K562 (cell line): ENCODE results near the gene PRDM11. TPM values are rescaled to one million over a fixed set of nuclear protein-coding genes. Genes with fewer than 3 reads are reported as not detected.

Experiments used
- CBX1 ChIP-seq: sonication (generic); IDR thresholded peaks from 2 replicates; pipeline ENCODE4 v1.6.1; 2016; ENCODE audit warnings: antibody characterized with exemption, low read depth, mild to moderate bottlenecking
- CUX1 ChIP-seq: fragments of 200-800 bp; sonication (Bioruptor generic); IDR thresholded peaks from 2 replicates; pipeline ENCODE4 v1.6.1; 2016; ENCODE audit warnings: missing genetic modification characterization, missing compliant biosample characterization
- DPF2 ChIP-seq: fragments of 450-650 bp; IDR thresholded peaks from 2 replicates; pipeline ENCODE4 v1.6.1; 2016
- ETV1 ChIP-seq: fragments of 450-650 bp; conservative IDR thresholded peaks from 2 replicates; pipeline ENCODE4 v1.6.1; 2016; ENCODE audit warnings: missing genetic modification characterization, control low read depth, low read depth, missing compliant biosample characterization
- FOXJ3 ChIP-seq: sonication (generic); formaldehyde crosslinking; IDR thresholded peaks from 2 replicates; pipeline ENCODE4 v1.4.0; 2020; ENCODE audit warnings: mild to moderate bottlenecking, missing genetic modification reagents
- HIVEP1 ChIP-seq: fragments of 250-450 bp; sonication (Bioruptor Pico); IDR thresholded peaks from 2 replicates; pipeline ENCODE4 v1.4.0; 2020; ENCODE audit warnings: mild to moderate bottlenecking
- HOXB6 ChIP-seq: fragments of 250-450 bp; sonication (Bioruptor Pico); IDR thresholded peaks from 2 replicates; pipeline ENCODE4 v1.5.1; 2022; ENCODE audit warnings: mild to moderate bottlenecking, borderline replicate concordance
- KHSRP ChIP-seq: fragments of 450-650 bp; IDR thresholded peaks from 2 replicates; pipeline ENCODE4 v1.6.1; 2017
- NRF1 ChIP-seq, 2 experiments: fragments of 450-650 bp; IDR thresholded peaks in 1 of 2; conservative IDR thresholded peaks in 1 of 2; 2 replicates each; pipeline ENCODE4 v1.6.1; 2014; ENCODE audit warnings: mild to moderate bottlenecking in 2 of 2
- RFX5 ChIP-seq: IDR thresholded peaks from 2 replicates; pipeline ENCODE4 v1.6.1; 2011; ENCODE audit warnings: low read depth, mild to moderate bottlenecking, improper control_type of control experiment, low read length
- SLC30A9 ChIP-seq: fragments of 250-450 bp; sonication (Bioruptor Pico); IDR thresholded peaks from 2 replicates; pipeline ENCODE4 v1.8.0; 2022; ENCODE audit warnings: mild to moderate bottlenecking, moderate library complexity
- TBL1XR1 ChIP-seq, 2 experiments: IDR thresholded peaks; 2 replicates each; pipeline ENCODE4 v1.6.1; 2012; ENCODE audit warnings: improper control_type of control experiment in 2 of 2, low read length in 2 of 2, mild to moderate bottlenecking in 1 of 2
- U2AF2 ChIP-seq: fragments of 200-400 bp; formaldehyde crosslinking; optimal IDR thresholded peaks from 2 replicates; pipeline ENCODE3; 2017; ENCODE audit warnings: low read depth, mild to moderate bottlenecking, low read length
- ZBTB26 ChIP-seq: fragments of 450-650 bp; formaldehyde crosslinking; IDR thresholded peaks from 2 replicates; pipeline ENCODE4 v1.4.0; 2022; ENCODE audit warnings: missing genetic modification characterization
- ZFX ChIP-seq: sonication (generic); formaldehyde crosslinking; IDR thresholded peaks from 2 replicates; pipeline ENCODE4 v1.8.0; 2022; ENCODE audit warnings: mild to moderate bottlenecking, missing genetic modification reagents, moderate library complexity
- ZNF384 ChIP-seq: IDR thresholded peaks from 2 replicates; pipeline ENCODE4 v1.6.1; 2012; ENCODE audit warnings: low read depth, low read length, improper control_type of control experiment
- ZNF764 ChIP-seq: fragments of 250-450 bp; sonication (Bioruptor Pico); IDR thresholded peaks from 2 replicates; pipeline ENCODE4 v1.4.0; 2020; ENCODE audit warnings: low read depth, mild to moderate bottlenecking, moderate library complexity
- polyA plus RNA-seq, 8 experiments: library from polyadenylated mRNA; depleted of rRNA in 4 of 8; stranded (reverse) in 5 of 8; unstranded in 3 of 8; fragments of >200 nt; fragmentation: Nextera tagmentation in 2 of 8; fragmentation: Illumina TruSeq in 1 of 8; extraction: Ambion mirVana in 2 of 8; extraction: Trizol in 1 of 8; gene quantifications; 2 replicates each; pipeline versions ENCODE4 v1.2.1 to v1.2.3, GENCODE V29; 2011 to 2014; ENCODE audit warnings: inconsistent platforms in 1 of 8, missing spikeins in 1 of 8
- total RNA-seq, 7 experiments: library from RNA; depleted of rRNA in 6 of 7; stranded (reverse); fragments of >200 nt in 6 of 7; fragmentation: Illumina TruSeq in 2 of 7; extraction: Trizol in 2 of 7; gene quantifications; 2 replicates each; pipeline versions ENCODE4 v1.2.1 to v1.2.3, GENCODE V29; 2011 to 2021; ENCODE audit warnings: low replicate concordance in 1 of 7
- TF ChIP-seq, protein P1 (sequence below), 2 experiments: IDR thresholded peaks in 1 of 2; conservative IDR thresholded peaks in 1 of 2; 2 replicates each; pipeline ENCODE4 v1.6.1; 2016; ENCODE audit warnings: low read depth in 2 of 2, mild to moderate bottlenecking in 1 of 2, missing compliant biosample characterization in 1 of 2, missing genetic modification characterization in 1 of 2, moderate library complexity in 1 of 2
- TF ChIP-seq, protein P2 (sequence below), 2 experiments: fragments of 450-650 bp in 1 of 2; sonication (generic) in 1 of 2; formaldehyde crosslinking in 1 of 2; IDR thresholded peaks in 1 of 2; conservative IDR thresholded peaks in 1 of 2; 2 replicates each; pipeline versions ENCODE4 v1.6.1 to v1.8.1; 2016 to 2023; ENCODE audit warnings: mild to moderate bottlenecking in 2 of 2, moderate library complexity in 2 of 2, inconsistent platforms in 1 of 2, missing genetic modification reagents in 1 of 2

The PRDM11 gene
- total and polyA plus RNA-seq, 9 of the 15 experiments (the other 6 are each of a cell fraction or from before 2014, with no cell fraction given): 0.01 to 1.1 (median 0.29) TPM

GRCh38 chr11:45185228-45185729 lies 38.8 kb downstream of the PRDM11 start (continued):
- TF ChIP-seq CBX1: no peak
- TF ChIP-seq, protein P1, sequence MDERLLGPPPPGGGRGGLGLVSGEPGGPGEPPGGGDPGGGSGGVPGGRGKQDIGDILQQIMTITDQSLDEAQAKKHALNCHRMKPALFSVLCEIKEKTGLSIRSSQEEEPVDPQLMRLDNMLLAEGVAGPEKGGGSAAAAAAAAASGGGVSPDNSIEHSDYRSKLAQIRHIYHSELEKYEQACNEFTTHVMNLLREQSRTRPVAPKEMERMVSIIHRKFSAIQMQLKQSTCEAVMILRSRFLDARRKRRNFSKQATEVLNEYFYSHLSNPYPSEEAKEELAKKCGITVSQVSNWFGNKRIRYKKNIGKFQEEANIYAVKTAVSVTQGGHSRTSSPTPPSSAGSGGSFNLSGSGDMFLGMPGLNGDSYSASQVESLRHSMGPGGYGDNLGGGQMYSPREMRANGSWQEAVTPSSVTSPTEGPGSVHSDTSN (CRISPR knock-in tag; IDR thresholded peaks at IDR 0.05; ENCODE audit: low read depth): no peak
- TF ChIP-seq, protein P1 (tag; conservative IDR thresholded peaks at IDR 0.05; ENCODE audit: low read depth): no peak
- TF ChIP-seq HIVEP1: no peak
- no peak for TF ChIP-seq FOXJ3 (CRISPR knock-in tag)
- no peak for TF ChIP-seq SLC30A9 (CRISPR knock-in tag)
- no peak for TF ChIP-seq ETV1 (tag)
- no peak for TF ChIP-seq ZNF764 (CRISPR knock-in tag)
- TF ChIP-seq, protein P2, sequence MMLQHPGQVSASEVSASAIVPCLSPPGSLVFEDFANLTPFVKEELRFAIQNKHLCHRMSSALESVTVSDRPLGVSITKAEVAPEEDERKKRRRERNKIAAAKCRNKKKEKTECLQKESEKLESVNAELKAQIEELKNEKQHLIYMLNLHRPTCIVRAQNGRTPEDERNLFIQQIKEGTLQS (IDR thresholded peaks at IDR 0.05): peak; percentile 86
- TF ChIP-seq, protein P2 (CRISPR knock-in tag; conservative IDR thresholded peaks at IDR 0.05): no peak
- no peak for TF ChIP-seq U2AF2
- TF ChIP-seq ZFX (CRISPR knock-in tag): no peak
- TF ChIP-seq HOXB6: no peak
- no peak for TF ChIP-seq CUX1 (CRISPR knock-in tag)
- TF ChIP-seq RFX5: no peak
- peak; percentile 99 for TF ChIP-seq DPF2
- TF ChIP-seq KHSRP: peak; percentile 72; the same call in 1 of the 2 replicates
- peak; percentile 88; the same call in 1 of the 2 replicates for TF ChIP-seq ZBTB26 (CRISPR knock-in tag)
- TF ChIP-seq NRF1 (conservative IDR thresholded peaks at IDR 0.05 in 1 of 2, IDR thresholded peaks at IDR 0.05 in 1 of 2): no peak
- no peak for TF ChIP-seq ZNF384
- peak in 1 of 2 experiments; percentile 82; a peak in 2 of 4 replicates for TF ChIP-seq TBL1XR1 (IDR thresholded peaks at IDR 0.05; ENCODE audit: low read length in 2 of 2)
